GM19193 (cell line): ENCODE measurements around the gene OR8I2.

Source experiments
- POLR2A ChIP-seq: IDR thresholded peaks from 4 replicates; pipeline ENCODE4 v1.6.1; 2011; ENCODE audit not compliant: insufficient read depth, insufficient read length; ENCODE audit errors: extremely low read depth

Gene OR8I2

GRCh38 chr11:56093008-56093407 lies at the start of gene OR8I2:
OR8I2 (plus strand) TSS chr11:56093308; CDS start chr11:56093308, 0 bp downstream.
- TF ChIP-seq POLR2A: no peak

GRCh38 chr11:56045538-56045937 lies 47.6 kb upstream of the OR8I2 start:
- no peak for TF ChIP-seq POLR2A

- no peak for TF ChIP-seq POLR2A
These were observed 44.6 kb upstream of the OR8I2 start for GRCh38 chr11:56048480-56048879.

GRCh38 chr11:56049487-56049886 lies 43.6 kb upstream of the OR8I2 start:
- no peak for TF ChIP-seq POLR2A

- no peak for TF ChIP-seq POLR2A
These were observed 26.1 kb upstream of the OR8I2 start for GRCh38 chr11:56066980-56067379.

GRCh38 chr11:56089697-56090096 lies 3.4 kb upstream of the OR8I2 start:
- TF ChIP-seq POLR2A: no peak

- no peak for TF ChIP-seq POLR2A
These were observed 10.2 kb downstream of the OR8I2 start, which contains the start of gene OR8H2 for GRCh38 chr11:56103210-56103737. OR8H2 (plus strand) TSS chr11:56103687; CDS start chr11:56105043, 1,356 bp downstream.

- no peak for TF ChIP-seq POLR2A
These were observed 29.0 kb downstream of the OR8I2 start, which contains the start of gene OR8H3 for GRCh38 chr11:56122073-56122472. OR8H3 (plus strand) TSS chr11:56122373; CDS start chr11:56122373, 0 bp downstream.

GRCh38 chr11:56140151-56140661 lies 47.1 kb downstream of the OR8I2 start, which contains the start of gene OR8J3:
OR8J3 (minus strand) TSS chr11:56140201; CDS start chr11:56137718, 2,483 bp downstream.
- no peak for TF ChIP-seq POLR2A
